Measurements from ENCODE around the gene ACVR2A.

ACVR2A gene

DNA sequence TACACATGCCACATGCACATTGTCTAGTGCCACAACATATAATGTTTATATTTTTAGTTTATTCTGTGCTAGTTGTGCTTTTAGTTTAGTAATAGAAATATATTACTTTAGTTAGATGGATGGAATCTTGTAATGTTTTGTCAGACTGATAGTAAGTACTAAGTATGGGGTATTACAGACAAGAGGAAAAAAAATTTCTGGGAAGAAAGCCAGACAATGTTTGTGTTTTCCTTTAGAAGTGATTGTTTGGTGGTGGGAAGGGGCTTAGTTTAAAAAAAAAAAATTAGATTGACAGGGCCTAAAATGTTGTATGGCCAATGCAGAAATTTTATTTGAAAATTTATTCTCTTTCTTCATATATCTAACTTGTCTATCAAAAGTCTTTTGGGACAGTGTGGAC is 37.8 kb downstream of the ACVR2A start:
- DNase-seq (ENCODE audit: extremely low spot score), result no peak
- POLR2A ChIA-PET, result no interaction called here
- CTCF ChIA-PET, result interaction anchor here (1.4 kb wide), 1 partner anchor 28 kb away, joined by 4 read pairs; no protein-coding TSS in a partner anchor
- TF ChIP-seq, protein P1, sequence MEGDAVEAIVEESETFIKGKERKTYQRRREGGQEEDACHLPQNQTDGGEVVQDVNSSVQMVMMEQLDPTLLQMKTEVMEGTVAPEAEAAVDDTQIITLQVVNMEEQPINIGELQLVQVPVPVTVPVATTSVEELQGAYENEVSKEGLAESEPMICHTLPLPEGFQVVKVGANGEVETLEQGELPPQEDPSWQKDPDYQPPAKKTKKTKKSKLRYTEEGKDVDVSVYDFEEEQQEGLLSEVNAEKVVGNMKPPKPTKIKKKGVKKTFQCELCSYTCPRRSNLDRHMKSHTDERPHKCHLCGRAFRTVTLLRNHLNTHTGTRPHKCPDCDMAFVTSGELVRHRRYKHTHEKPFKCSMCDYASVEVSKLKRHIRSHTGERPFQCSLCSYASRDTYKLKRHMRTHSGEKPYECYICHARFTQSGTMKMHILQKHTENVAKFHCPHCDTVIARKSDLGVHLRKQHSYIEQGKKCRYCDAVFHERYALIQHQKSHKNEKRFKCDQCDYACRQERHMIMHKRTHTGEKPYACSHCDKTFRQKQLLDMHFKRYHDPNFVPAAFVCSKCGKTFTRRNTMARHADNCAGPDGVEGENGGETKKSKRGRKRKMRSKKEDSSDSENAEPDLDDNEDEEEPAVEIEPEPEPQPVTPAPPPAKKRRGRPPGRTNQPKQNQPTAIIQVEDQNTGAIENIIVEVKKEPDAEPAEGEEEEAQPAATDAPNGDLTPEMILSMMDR (IDR thresholded peaks at IDR 0.05; ENCODE audit: control extremely low read depth, extremely low read depth, low read depth, missing control alignments), result no peak

DNA sequence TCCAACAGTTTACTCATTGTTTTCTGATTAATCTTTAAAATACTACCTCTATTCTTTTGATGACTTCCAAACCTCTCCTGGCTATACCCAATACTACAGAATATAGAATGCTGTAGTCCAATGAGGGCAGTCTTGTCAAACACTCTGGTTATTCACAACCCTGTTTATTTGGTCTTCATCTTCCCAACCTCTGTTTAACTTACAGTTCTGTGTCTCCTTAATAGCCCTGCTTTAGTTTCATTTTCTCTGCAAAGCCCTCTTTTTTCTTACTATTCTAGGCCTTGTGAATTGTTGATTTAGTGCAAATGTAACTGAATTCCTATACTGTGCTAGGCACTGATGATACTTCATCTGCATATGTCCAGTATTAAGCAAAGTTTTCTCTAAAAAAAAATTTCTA is 40.0 kb downstream of the ACVR2A start:
- TF ChIP-seq, protein P1 (IDR thresholded peaks at IDR 0.05; ENCODE audit: control extremely low read depth, extremely low read depth, low read depth, missing control alignments), result no peak
- DNase-seq (ENCODE audit: extremely low spot score), result no peak
- ChIA-PET POLR2A (no interaction called here), CTCF (no interaction called here)

DNA sequence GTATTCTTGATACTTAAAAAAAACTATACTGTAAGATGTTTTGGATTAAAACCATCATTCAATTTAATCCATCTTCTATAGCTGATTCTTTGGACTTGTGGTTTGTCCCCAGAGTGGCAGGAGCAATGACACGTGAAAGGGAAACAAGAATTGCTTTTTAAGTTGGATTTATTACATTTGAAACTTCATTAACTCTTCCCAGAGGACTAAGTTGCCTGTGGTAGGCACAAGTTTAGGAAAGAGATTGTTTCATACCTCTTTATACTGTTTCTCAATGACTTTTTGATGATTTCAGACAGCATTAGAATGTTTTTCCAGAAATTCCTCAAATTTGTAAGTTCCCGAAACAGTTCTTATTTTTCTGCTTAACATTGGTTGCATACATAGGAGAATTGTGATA is 41.3 kb downstream of the ACVR2A start:
- CTCF ChIA-PET, result no interaction called here

DNA sequence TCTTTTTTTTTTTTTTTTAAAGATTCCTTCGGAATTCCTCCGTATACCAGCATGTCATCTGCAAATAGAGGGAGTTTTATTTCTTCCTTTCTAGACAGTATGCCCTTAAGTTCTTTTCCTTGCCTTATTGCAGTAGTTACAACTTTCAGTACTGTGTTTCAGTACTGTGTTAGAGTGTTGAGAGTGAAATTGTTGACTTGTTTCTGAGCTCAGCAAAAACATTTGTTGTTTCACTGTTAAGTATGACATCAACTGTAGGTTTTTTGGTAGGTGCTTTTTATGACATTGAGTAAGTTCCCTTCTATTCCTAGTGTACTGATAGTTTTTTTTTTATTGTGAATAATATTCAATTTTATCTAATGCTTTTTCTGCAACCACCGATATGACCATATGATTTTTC is 43.9 kb downstream of the ACVR2A start:
- ChIA-PET CTCF (no interaction called here), POLR2A (no interaction called here)
- TF ChIP-seq, protein P1 (IDR thresholded peaks at IDR 0.05; ENCODE audit: control extremely low read depth, extremely low read depth, low read depth, missing control alignments), result no peak
- no peak for DNase-seq (ENCODE audit: extremely low spot score)

More for the DNA sequence above, 41.3 kb downstream of the ACVR2A start:
- POLR2A ChIA-PET, result no interaction called here
- TF ChIP-seq, protein P1 (IDR thresholded peaks at IDR 0.05; ENCODE audit: control extremely low read depth, extremely low read depth, low read depth, missing control alignments), result no peak
- DNase-seq (ENCODE audit: extremely low spot score), result no peak

DNA sequence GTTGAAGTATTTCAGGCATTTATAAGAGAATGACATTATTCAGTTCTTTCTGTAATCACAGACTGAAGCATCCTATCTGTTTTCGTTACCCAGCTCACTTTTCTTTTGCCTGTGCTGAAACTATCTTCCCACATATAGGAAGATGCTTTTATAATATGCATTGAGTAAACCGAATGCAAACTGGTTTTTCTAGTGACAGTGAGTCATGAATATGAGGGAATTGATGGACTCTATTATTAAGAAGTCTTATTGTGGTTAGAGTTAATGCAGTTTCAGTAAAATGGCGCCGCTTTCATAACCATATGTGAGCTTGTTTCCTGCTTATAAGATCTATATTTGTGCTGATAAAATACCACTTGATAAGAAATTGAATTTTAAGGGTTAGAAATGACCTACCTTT is 59.2 kb downstream of the ACVR2A start:
- ChIA-PET POLR2A (no interaction called here), CTCF (interaction anchor here (1.2 kb wide), 1 partner anchor 858 kb away, joined by 3 read pairs; no protein-coding TSS in a partner anchor)
- no peak for DNase-seq (ENCODE audit: extremely low spot score)
- TF ChIP-seq, protein P1 (IDR thresholded peaks at IDR 0.05; ENCODE audit: control extremely low read depth, extremely low read depth, low read depth, missing control alignments), result no peak

DNA sequence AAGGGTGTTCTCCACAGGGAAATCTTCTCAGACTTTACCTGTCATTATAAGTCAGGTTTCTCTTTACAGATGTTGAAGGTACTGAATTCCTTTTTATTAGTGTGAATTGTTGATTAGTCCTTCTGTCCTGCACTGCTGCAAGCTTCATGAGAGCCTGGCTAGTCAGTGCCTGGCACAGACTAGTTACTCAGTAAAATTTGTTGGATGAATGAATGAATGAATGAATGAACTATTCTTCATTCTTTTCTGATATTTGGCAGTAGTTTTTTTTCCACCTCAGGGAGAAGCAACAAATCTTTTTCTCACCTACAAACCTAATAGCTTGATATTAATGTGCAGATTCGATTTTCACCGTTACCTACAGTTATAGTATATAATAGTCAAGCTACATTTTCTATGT is 64.3 kb downstream of the ACVR2A start:
- DNase-seq (ENCODE audit: extremely low spot score), result no peak
- CTCF ChIA-PET, result interaction anchor here (0.8 to 5.9 kb wide), 9 partner anchors 8 to 865 kb away, joined by 3 to 81 read pairs (median 4); no protein-coding TSS in a partner anchor
- POLR2A ChIA-PET, result no interaction called here
- TF ChIP-seq, protein P1 (IDR thresholded peaks at IDR 0.05; ENCODE audit: control extremely low read depth, extremely low read depth, low read depth, missing control alignments), result no peak
